GM18499 (cell line): ENCODE data around the gene DHCR7.
"Not testable (repeated sequence)": the region's sequence is repeated elsewhere in the genome, so short reads cannot be mapped to it uniquely, and the experiment has no call there.

ENCODE experiments used
- ATAC-seq: cut with Tn5 transposase; IDR thresholded peaks from one replicate; pipeline ENCODE4 v1.9.1; 2021; ENCODE audit warnings: moderate number of reproducible peaks; ENCODE audit not compliant: insufficient read depth, unreplicated experiment

The DHCR7 gene

GRCh38 chr11:71441251-71441650 lies 6.9 kb downstream of the DHCR7 start:
- no peak for ATAC-seq

GRCh38 chr11:71440021-71440755 lies 8.0 kb downstream of the DHCR7 start:
- no peak for ATAC-seq

- no peak for ATAC-seq
These were observed 9.5 kb downstream of the DHCR7 start for GRCh38 chr11:71438650-71439049.

- ATAC-seq: no peak
These were observed 10.3 kb downstream of the DHCR7 start for GRCh38 chr11:71437879-71438278.

- no peak for ATAC-seq
These were observed 10.8 kb downstream of the DHCR7 start for GRCh38 chr11:71437399-71437798.

GRCh38 chr11:71436861-71437260 lies 11.3 kb downstream of the DHCR7 start:
- ATAC-seq: no peak

GRCh38 chr11:71435278-71435951 lies 12.8 kb downstream of the DHCR7 start:
- ATAC-seq: no peak

GRCh38 chr11:71434576-71435130 lies 13.5 kb downstream of the DHCR7 start:
- ATAC-seq: no peak

GRCh38 chr11:71433648-71434450 lies 14.3 kb downstream of the DHCR7 start:
- no peak for ATAC-seq

- ATAC-seq: no peak
These were observed 15.2 kb downstream of the DHCR7 start for GRCh38 chr11:71432761-71433647.

- ATAC-seq: no peak
These were observed 16.9 kb downstream of the DHCR7 start for GRCh38 chr11:71431271-71431670.

GRCh38 chr11:71430166-71430565 lies 18.0 kb downstream of the DHCR7 start:
- no peak for ATAC-seq

GRCh38 chr11:71429701-71430100 lies 18.5 kb downstream of the DHCR7 start:
- no peak for ATAC-seq

- ATAC-seq: no peak
These were observed 19.2 kb downstream of the DHCR7 start for GRCh38 chr11:71428861-71429435.

- no peak for ATAC-seq
These were observed 21.8 kb downstream of the DHCR7 start for GRCh38 chr11:71426413-71426812.

GRCh38 chr11:71425860-71426259 lies 22.3 kb downstream of the DHCR7 start:
- ATAC-seq: no peak

GRCh38 chr11:71425409-71425808 lies 22.8 kb downstream of the DHCR7 start:
- no peak for ATAC-seq

GRCh38 chr11:71423181-71423790 lies 24.9 kb downstream of the DHCR7 start:
- ATAC-seq: no peak

- ATAC-seq: not testable (repeated sequence)
These were observed 25.9 kb downstream of the DHCR7 start for GRCh38 chr11:71422318-71422717.
